ENCODE data around the gene RNASE7.

GRCh38 chr14:21089271-21089670 lies 47.1 kb downstream of the RNASE7 start:
- TF ChIP-seq, protein P1, sequence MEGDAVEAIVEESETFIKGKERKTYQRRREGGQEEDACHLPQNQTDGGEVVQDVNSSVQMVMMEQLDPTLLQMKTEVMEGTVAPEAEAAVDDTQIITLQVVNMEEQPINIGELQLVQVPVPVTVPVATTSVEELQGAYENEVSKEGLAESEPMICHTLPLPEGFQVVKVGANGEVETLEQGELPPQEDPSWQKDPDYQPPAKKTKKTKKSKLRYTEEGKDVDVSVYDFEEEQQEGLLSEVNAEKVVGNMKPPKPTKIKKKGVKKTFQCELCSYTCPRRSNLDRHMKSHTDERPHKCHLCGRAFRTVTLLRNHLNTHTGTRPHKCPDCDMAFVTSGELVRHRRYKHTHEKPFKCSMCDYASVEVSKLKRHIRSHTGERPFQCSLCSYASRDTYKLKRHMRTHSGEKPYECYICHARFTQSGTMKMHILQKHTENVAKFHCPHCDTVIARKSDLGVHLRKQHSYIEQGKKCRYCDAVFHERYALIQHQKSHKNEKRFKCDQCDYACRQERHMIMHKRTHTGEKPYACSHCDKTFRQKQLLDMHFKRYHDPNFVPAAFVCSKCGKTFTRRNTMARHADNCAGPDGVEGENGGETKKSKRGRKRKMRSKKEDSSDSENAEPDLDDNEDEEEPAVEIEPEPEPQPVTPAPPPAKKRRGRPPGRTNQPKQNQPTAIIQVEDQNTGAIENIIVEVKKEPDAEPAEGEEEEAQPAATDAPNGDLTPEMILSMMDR (IDR thresholded peaks at IDR 0.05; ENCODE audit: low read depth, low read length, poor library complexity, severe bottlenecking), result no peak
- no peak for TF ChIP-seq EZH2phosphoT487 (IDR thresholded peaks at IDR 0.05; ENCODE audit: borderline replicate concordance, low read length)

Measured in DOHH2 (cell line).